ENCODE results near the gene OSBPL10. TPM values are rescaled to one million over a fixed set of nuclear protein-coding genes. Genes with fewer than 3 reads are reported as not detected.

The OSBPL10 gene
- total and polyA plus RNA-seq, 2 of the 4 experiments (the other 2 are of a cell fraction) = 9.5 to 10.1 TPM

- no peaks in the 10 kb centered on the region for H4K20me1 ChIP-seq (ENCODE audit: insufficient read depth, low read length)
- no peak overlapping the region for H3K4ac ChIP-seq (ENCODE audit: low read depth, low read length)
- H3K4me3 ChIP-seq (ENCODE audit: insufficient read depth, low read depth, low read length) = no peak overlapping the region
- no peak overlapping the region for H3K4me2 ChIP-seq (ENCODE audit: low read depth, low read length)
- no peak overlapping the region for H2BK5ac ChIP-seq (ENCODE audit: low read depth, low read length, poor library complexity, severe bottlenecking)
- no peak overlapping the region for H3K9ac ChIP-seq (ENCODE audit: low read depth, low read length)
- H4K91ac ChIP-seq (ENCODE audit: insufficient read depth, low read depth, low read length) = no peak overlapping the region
- H2AFZ ChIP-seq (replicated peaks; ENCODE audit: low read length, poor library complexity) = no peak overlapping the region
- POLR2A ChIA-PET (ENCODE audit: unreplicated experiment) = no interaction called here
- DNase-seq = no peak
- no peak overlapping the region for H2AK9ac ChIP-seq (replicated peaks; ENCODE audit: low read depth, low read length, poor library complexity)
- H2AK5ac ChIP-seq (ENCODE audit: low read depth, low read length) = no peak overlapping the region
- dilution Hi-C loops (cut with HindIII; ENCODE audit: low sequenced_read_pairs, unreplicated experiment) (no loop called here), in situ Hi-C loops (cut with MboI; ENCODE audit: low sequenced_read_pairs) (no loop called here), intact Hi-C loops (cut with micrococcal nuclease) (no loop called here)
- no peak overlapping the region for H3K27ac ChIP-seq (ENCODE audit: insufficient read depth, low read length)
- H3K14ac ChIP-seq (replicated peaks; ENCODE audit: low read depth, low read length) = no peak overlapping the region
- H3K56ac ChIP-seq (ENCODE audit: extremely low read depth, insufficient read depth, low read length) = no peak overlapping the region
- TF ChIP-seq SMC3 (IDR thresholded peaks at IDR 0.05; ENCODE audit: low read depth, low read length) (no peak), RCOR1 (IDR thresholded peaks at IDR 0.05; ENCODE audit: insufficient replicate concordance, low read length) (no peak), FOS (IDR thresholded peaks at IDR 0.05; ENCODE audit: low read depth, low read length) (no peak), RAD21 (IDR thresholded peaks at IDR 0.05; ENCODE audit: low read length) (no peak), CHD1 (IDR thresholded peaks at IDR 0.05; ENCODE audit: low read depth, low read length) (no peak), MAZ (IDR thresholded peaks at IDR 0.05; ENCODE audit: borderline replicate concordance, low read depth, low read length) (no peak), RFX5 (IDR thresholded peaks at IDR 0.05; ENCODE audit: low read depth, low read length) (no peak), BHLHE40 (IDR thresholded peaks at IDR 0.05; ENCODE audit: low read depth, low read length) (no peak), USF2 (IDR thresholded peaks at IDR 0.05; ENCODE audit: low read depth, low read length) (no peak), MXI1 (IDR thresholded peaks at IDR 0.05; ENCODE audit: borderline replicate concordance, low read depth, low read length) (no peak), MAFK (IDR thresholded peaks at IDR 0.05; ENCODE audit: low read depth, low read length) (no peak), POLR2A (IDR thresholded peaks at IDR 0.05; ENCODE audit: low read depth, low read length) (no peak), NFE2L2 (IDR thresholded peaks at IDR 0.05; ENCODE audit: low read depth, low read length) (no peak), CEBPB (IDR thresholded peaks at IDR 0.05; ENCODE audit: low read depth, low read length) (no peak)
- TF ChIP-seq, protein P1, sequence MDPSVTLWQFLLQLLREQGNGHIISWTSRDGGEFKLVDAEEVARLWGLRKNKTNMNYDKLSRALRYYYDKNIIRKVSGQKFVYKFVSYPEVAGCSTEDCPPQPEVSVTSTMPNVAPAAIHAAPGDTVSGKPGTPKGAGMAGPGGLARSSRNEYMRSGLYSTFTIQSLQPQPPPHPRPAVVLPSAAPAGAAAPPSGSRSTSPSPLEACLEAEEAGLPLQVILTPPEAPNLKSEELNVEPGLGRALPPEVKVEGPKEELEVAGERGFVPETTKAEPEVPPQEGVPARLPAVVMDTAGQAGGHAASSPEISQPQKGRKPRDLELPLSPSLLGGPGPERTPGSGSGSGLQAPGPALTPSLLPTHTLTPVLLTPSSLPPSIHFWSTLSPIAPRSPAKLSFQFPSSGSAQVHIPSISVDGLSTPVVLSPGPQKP (IDR thresholded peaks at IDR 0.05; ENCODE audit: borderline replicate concordance, low read depth, low read length) = no peak
- TF ChIP-seq, protein P2, sequence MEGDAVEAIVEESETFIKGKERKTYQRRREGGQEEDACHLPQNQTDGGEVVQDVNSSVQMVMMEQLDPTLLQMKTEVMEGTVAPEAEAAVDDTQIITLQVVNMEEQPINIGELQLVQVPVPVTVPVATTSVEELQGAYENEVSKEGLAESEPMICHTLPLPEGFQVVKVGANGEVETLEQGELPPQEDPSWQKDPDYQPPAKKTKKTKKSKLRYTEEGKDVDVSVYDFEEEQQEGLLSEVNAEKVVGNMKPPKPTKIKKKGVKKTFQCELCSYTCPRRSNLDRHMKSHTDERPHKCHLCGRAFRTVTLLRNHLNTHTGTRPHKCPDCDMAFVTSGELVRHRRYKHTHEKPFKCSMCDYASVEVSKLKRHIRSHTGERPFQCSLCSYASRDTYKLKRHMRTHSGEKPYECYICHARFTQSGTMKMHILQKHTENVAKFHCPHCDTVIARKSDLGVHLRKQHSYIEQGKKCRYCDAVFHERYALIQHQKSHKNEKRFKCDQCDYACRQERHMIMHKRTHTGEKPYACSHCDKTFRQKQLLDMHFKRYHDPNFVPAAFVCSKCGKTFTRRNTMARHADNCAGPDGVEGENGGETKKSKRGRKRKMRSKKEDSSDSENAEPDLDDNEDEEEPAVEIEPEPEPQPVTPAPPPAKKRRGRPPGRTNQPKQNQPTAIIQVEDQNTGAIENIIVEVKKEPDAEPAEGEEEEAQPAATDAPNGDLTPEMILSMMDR (conservative IDR thresholded peaks at IDR 0.05; ENCODE audit: low read depth, low read length) = no peak
- H3K27me3 ChIP-seq (ENCODE audit: control insufficient read depth, insufficient read depth, low read length) = no peaks in the 10 kb centered on the region
- no CpG with 5 or more reads among the region's 5 CpGs for WGBS, 2 experiments (ENCODE audit: extremely low coverage in 2 of 2, insufficient read length in 1 of 2)
- BruUV-seq (replicated peaks) = no TSS peak
- H3K9me3 ChIP-seq (ENCODE audit: control insufficient read depth, insufficient read depth, low read length) = no peaks in the 10 kb centered on the region
- H3K36me3 ChIP-seq (ENCODE audit: control insufficient read depth, insufficient read depth, low read length) = peaks cover 2% of the 10 kb centered on the region; the same call in 1 of the 2 replicates
- no peaks in the 10 kb centered on the region for H3K79me1 ChIP-seq (ENCODE audit: low read depth in 1 of 2, low read length in 2 of 2)
- no peak overlapping the region for H2BK15ac ChIP-seq (ENCODE audit: low read depth, low read length)
- H2BK20ac ChIP-seq (ENCODE audit: low read depth, low read length) = no peak overlapping the region
- no peak overlapping the region for H4K8ac ChIP-seq (ENCODE audit: low read depth in 2 of 2, low read length in 2 of 2)
- ATAC-seq (ENCODE audit: low read depth) = no peak
- no peak overlapping the region for H4K5ac ChIP-seq (ENCODE audit: low read depth, low read length)
- H3K4me1 ChIP-seq (ENCODE audit: control insufficient read depth, insufficient read depth, low read length) = no peaks in the 10 kb centered on the region
- CTCF ChIA-PET = no interaction called here
- H3K9me1 ChIP-seq (ENCODE audit: insufficient read depth, low read length) = peaks cover 6% of the 10 kb centered on the region
- H3K23ac ChIP-seq (ENCODE audit: low read depth, low read length) = no peak overlapping the region
- no peak overlapping the region for H2BK120ac ChIP-seq (ENCODE audit: low read depth, low read length)
- no peak overlapping the region for H3K18ac ChIP-seq (ENCODE audit: low read depth, low read length)
These were observed 318.9 kb downstream of the OSBPL10 start for GRCh38 chr3:31661993-31662670.
